Stimulated activated CD4-positive, alpha-beta T cell treated with anti-CD3 and anti-CD28 coated beads, Interleukin-1b, Interleukin-23, amount 100 ng/mL, for 24 hours (primary cell): ENCODE data around the gene ADIPOR2.
"Not testable (repeated sequence)": the region's sequence is repeated elsewhere in the genome, so short reads cannot be mapped to it uniquely, and the experiment has no call there.

Experiments
- DNase-seq, 4 experiments: peaks; one replicate each; pipeline ENCODE4 v3.0.0-alpha.2; 2020; ENCODE audit warnings: low read depth in 4 of 4, low spot score in 1 of 4

The ADIPOR2 gene

DNA sequence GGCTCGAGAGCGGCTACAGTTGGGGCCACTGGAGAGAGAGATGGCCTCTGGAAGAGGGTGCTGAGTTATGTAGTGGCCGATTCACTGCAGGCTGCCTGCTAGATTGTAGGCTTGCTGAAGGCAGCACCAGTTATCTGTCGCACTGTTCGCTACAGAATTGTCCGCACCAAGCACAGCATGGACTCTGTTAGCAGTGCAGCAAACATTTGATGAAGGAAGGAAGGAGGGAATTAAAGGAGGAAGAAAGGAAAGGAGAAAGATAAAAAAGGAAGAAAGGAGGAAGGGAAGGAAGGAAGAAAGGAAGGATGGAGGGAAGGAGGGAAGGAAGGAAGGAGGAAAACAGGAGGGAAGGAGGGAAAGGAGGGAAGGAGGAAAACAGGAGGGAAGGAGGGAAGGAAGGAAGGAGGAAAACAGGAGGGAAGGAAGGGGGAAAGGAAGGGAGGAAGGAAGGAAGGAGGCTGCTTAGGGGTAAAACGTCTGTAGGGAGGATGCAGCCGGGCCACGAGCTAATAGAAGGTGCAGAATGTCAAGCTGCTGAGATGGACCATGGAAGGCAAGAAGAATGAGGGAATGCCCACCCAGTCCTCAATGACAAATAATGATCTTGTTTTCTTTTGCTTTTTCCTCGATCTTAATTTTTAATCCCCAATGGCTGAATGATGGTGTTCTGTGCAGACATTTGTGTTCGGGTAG, 27.3 kb upstream of the ADIPOR2 start:
- DNase-seq, result no peak

DNA sequence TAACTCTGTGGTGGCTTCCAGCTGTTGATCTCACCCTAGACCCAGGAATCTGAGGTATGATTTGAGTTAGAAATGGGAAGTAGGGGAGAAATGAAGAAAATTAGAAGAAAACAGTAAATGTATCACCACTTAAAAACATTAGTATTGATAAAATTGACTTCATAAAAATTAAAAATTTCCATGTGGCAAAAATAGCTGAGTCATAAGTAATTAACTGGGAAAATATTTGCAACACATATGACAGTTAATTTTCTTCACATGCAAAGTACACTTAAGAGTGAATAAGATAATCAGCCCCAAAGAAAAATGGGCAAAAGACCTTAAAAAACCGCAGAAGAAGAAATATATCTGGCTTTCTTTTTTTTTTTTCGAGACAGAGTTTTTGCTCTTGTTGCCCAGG, 25.5 kb upstream of the ADIPOR2 start:
- DNase-seq, result no peak

DNA sequence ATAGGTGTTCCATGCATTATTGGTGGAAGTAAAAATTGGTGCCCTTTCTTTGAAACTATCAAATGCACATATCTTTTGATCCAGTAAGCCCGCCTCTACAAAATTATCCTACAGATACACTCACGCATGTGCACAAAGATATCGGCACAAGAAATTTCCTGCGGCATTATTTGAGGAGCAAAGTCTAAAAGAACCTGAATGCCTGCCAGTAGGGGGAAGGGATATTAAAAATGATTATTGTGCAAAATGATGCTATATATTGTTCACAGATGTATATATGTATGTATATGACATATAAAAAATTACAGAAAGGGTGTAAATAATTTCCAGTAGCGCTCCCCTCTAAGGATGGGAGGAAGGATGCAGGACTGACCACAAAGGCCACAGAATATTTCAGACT, 24.7 kb upstream of the ADIPOR2 start:
- no peak for DNase-seq

DNA sequence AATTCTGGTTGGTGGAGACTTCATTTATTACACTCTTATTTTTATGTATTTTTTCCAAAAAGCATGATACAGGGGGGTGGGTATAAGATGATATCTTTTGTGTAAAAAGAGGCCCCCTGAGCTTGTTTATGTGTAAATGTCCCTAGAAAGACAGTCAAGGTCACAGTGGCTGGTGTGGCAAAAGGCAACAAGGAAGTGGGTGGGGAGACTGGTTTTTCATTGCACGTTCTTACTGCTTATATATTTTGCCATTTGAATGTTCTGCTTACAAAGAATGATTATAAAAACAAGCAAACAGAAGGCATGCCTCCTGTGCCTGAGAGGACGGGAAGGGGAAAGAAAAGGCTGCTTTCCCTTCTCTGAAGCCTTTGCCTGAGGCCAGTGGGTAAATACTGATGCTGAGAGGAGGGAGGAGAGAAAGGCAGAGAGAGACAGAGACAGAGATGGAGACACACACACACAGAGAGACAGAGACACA, 24.1 kb upstream of the ADIPOR2 start:
- no peak for DNase-seq

DNA sequence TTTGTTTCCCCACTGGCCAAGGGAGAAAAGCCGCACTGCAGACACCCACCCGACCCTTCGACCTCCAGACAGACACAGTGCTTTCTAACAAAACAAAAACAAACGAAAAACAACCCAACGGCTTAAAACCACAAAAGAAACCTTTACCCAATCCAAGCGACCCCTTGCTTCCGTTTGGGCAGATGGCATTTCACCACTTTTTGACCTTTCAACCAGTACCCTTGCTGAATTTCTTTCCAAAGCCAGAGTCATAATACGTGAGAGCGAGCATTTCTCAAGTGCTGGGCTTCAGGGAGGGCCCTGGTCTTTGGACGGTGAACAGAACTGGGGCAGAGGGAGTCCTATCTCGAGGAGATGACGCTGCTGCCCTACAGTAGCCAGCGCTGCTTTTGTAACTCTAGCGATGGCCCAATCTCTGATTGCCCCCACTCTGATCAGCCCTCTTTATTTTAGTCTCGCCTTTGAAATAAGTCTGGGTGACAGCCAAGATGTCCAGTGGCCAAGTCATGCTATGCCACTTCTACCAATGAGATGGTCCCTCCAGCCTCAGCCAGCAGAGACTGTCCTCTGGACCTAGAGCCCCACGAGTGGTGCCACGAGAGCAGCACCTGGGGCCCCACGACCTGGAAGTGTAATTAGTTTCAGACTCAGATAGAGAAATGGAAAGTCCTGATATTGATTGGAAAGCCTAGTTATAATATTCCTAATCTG, 21.9 kb upstream of the ADIPOR2 start:
- no peak for DNase-seq

DNA sequence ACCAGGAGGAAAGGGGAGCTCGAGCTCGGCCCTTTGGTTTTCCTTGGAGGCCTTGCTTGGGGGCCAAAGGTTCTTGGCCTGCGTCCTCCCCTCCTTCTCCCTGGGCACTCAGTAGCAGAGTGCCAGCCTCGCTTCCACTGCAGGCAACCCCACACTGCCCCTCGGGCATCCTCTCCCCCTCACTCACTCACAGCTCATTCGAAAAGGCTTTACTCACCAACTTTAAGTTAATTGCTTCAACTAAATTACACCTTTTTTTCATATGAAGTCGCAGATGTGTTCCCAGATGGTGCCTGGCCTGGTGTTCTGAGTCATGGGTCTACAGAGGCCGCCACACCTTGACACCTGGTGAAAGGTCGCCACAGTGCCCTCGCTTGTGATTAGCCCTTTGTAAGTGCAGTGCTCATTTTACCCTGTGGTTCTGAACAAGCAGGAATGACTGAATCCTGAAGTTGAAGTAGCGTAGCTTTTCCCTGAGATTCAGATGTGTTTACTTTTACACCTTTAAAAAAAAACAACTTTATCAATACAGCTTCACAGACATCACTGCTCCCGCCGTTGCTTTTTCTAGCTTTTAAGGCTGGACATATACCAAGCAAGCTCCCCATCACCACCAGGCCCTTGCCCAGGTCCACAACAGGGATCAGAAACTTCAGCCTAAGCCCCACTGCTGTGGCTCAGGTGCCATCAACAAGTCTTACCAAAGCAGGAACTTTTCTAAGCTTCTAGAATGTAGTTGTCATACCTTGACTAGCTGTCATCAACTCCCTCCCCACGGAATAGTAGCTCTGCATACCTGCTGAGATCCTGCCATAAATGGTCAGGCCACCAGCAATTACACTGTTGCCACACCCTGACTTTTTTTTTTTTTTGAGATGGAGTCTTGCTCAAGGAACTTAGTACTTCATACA, 20.3 kb upstream of the ADIPOR2 start:
- DNase-seq, result no peak

DNA sequence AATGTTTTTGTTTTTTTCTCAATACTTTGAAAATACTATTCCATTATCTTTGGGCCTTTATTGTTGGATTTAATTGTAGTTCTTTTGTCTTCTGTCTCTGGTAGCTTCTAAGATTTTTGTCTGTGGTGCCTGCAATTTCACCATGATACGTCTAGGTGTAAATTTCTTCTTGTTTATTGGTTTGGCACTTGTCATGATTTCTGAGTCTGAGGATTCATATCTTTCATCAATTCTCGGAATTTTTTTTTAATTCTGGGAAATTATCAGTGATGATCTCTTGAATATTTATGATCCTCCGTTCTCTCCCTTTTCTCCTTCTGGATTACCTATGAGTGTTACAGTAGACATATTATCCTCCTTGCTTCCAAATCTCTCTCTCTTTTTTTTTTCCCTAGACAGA, 14.8 kb upstream of the ADIPOR2 start:
- no peak for DNase-seq

DNA sequence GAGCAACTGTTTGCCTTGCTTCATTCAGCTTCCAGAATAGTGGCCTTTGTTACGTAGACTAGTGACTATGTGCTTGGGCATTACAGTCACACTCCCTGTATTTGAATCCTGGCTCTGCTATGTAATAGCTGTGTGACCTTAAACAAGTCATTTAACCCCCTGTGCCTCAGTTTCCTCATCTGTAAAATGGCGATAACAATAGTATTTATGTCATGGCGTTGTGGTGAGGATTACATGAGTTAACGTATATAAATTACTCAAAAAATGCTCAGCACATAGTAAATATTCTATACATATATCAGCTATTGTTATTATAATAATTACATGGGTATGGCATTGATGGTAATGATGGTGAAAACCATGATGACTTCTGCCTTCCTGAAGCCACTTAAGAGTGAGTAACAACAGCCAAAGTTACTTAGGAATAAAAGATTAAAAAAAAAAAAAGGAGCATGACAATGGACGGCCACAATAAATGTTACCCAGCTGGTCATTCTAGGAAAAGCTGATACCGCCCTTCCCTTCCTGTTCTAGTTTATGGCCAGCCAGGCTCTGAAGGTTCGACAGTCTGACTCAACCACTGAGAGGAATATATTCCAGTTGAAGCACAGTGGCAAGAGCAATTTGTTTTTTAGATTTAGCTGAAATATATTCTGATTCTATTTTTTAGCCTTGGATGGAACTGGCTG, 9.9 kb upstream of the ADIPOR2 start:
- DNase-seq, result no peak

DNA sequence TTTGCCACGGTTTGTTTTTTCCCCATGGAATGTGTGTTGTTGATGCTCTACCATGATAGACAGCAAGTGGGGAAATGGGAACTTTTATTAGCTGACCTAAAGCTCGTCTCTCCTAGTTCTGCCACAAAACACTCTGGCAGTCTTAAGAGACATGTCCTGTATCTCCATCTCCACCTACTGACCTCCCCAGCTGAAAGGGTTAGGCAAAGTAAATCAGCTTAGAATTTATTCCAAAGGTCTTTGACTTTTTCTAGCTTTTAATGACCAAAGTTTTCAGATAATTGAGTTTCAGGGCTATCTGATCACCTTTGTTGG, 9.4 kb upstream of the ADIPOR2 start:
- DNase-seq, result no peak

DNA sequence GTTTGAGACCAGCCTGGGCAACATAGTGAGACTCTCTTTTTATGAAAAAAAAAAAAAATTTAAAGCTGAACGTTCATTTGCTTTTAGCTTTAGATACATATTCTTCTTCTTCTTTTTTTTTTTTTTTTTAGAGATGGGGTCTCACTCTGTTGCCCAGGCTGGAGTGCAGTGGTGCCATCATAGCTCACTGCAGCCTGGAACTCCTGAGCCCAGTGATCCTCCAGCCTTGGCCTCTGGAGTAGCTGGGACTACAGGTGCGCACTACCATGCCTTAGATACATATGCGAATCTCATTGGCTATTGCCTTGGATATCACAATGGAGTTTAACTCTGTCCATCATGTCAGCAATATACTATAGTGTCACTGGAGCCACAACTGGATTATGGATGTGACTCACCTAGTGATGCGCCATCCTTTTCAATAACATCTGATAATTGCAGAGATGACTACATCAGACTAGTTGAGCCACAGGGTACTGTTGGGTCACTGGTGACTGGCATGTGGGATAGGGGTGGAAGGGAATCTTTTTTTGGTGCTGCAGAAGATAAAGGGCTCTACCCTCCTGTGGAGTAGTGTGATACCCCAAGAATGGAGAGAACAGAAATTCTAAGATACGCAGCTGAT, 2.7 kb upstream of the ADIPOR2 start:
- DNase-seq, result no peak

DNA sequence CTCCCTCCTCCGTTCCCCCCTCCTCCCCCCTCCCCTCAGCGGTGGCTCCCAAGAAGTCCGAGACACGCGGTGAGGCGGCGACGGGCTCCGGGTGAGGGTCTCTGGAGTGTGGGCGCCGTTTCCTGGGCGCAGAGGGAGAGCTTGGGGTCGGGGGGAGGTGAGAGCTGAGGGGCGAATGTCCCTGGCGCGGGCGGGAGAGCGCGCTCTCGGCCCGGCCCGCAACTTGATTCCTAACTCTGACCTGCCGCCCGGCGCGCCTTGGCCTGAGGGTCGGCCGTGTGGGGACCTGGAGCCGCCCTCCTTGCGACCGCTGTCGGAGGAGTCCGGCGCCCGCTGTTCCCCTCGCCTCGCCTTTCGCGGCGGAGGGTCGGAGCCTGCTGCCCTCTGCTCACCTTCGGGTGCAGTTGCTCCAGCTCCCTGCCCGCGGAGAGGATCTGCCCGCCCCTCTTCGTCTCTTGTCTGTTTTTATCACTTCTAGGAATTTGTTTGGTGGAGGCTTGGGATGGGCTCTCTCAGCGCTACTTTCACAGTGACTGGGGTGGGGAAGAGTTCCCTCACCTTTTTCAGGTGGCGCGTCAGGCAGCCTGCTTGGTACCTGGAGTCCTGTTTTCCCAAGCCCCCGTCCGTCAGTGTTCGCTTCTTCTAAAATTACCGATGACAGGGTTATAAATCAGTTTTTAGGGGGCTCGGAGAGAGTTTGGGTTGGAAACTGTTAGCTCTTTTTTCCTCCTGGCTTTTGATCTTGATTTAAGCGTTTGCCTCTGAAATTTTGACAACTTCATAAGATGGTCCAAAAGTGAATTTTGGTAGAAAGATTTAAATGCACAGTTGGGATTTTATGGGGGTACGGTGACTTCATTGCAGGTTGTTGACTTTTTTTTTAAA, 495 bp downstream of the ADIPOR2 start:
- peak in 2 of 4 experiments; percentile 10 to 25 for DNase-seq

DNA sequence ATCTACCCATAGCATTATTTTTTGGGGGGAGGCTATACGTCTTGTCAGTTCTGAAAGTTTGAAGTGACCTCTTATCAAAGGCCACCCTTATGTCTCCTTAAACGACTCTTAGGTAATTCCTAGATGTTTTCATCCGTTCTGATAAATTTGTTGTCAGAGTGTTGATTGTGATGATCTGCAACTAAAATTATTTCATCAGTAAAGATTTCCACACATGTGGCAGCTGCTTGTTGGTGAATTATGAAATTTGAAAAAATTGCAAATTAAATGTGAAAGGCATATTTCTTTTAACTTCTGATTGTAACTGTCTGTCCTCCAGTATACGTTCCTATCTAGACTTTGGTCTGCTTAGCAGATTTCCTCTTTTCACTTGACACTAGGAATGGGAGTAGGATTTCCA, 1.4 kb downstream of the ADIPOR2 start:
- DNase-seq, result no peak

DNA sequence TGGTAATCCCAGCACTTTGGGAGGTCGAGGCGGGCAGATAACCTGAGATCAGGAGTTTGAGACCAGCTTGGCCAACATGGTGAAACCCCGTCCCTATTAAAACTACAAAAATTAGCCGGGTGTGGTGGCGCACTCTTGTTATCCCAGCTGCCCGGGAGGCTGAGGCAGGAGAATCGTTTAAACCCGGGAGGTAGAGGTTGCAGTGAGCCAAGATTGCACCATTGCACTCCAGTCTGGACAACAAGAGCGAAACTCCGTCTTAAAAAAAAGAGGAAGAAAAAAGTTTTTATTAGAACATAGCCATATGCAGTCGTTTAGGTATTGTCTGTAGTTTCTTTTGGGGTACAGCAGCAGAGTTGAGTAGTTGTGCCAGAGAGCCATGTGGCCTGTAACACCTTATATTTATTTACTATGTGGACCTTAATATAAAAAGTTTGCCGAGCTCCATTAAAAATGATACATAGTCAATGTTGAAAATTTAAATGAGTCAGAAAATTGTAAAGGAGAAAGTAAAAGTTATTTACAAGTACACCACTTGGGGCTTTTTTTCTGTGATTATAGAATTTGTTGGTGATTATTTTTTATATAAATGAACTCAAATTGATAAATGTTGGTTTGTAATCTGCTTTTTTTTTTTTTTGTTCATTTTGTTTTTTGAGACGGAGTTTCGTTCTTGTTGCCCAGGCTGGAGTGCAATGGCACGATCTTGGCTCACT, 2.2 kb downstream of the ADIPOR2 start:
- no peak for DNase-seq

DNA sequence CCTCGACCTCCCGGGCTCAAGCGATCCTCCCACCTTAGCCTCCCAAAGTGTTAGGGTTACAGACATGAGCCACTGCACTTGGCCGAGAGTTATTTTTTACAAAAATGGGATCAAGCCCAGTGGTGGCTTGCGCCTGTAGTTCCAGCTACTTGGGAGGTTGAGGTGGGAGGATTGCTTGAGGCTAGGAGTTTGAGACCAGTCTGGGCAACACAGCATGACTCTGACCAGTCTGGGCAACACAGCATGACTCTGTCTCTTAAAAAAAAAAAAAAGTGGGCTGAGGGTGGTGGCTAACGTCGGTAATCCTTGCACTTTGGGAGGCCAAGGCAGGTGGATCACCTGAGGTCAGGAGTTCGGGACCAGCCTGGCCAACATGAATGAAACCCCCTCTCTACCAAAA, 4.2 kb downstream of the ADIPOR2 start:
- DNase-seq, result not testable (repeated sequence)

DNA sequence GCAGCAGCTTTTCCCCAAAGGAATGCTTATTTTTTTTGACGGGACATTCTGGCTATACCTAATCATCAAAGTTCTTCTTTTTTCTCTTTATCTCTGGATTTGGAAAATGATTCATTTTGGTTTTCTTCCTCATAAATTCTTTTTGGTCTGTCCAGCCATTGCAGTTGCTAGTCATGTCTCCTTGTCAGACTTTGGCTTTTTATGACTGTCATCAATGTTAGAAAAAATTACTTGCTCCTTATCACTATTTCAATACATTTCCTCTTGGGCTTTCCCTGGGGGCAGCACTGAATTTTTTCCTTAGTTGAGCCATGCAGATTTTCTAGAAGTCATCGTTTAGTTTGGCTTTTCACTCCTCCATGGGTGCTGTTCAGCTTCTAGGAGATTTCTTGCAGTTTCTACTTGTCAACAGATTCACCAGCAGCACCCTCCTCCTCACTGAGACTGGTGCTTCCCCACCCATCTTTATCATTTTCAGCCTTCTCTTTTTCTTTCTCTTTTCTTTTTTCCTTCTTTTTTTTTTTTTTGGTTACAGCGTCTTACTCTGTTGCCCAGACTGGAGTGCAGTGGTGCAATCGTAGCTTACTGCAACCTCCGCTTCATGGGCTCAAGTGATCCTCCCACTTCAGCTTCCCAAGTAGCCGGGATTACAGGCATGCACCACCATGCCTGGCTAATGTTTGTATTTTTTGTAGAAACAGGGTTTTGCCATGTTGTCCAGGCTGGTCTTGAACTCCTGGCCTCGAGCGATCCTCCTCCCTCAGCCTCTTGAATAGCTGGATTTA, 5.2 kb downstream of the ADIPOR2 start:
- no peak for DNase-seq

DNA sequence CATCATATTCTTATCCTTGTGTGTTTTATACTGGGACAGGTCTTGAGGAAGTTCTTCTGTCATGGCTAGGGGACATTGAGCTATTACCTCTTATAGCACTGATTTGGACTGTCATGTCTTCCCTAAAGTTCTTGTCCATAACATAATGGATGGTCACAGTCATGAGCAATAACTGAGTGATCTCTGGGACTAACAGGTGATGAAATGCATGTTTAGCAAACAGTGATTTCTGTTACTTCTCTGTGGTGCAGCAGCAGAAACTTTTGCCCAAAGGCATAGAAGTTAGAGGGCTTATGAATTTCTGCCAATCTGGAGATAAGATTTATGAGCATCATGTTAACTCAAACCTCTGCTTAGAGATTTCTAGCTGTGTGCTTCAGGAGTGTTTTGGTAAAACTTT, 5.9 kb downstream of the ADIPOR2 start:
- DNase-seq, result no peak

DNA sequence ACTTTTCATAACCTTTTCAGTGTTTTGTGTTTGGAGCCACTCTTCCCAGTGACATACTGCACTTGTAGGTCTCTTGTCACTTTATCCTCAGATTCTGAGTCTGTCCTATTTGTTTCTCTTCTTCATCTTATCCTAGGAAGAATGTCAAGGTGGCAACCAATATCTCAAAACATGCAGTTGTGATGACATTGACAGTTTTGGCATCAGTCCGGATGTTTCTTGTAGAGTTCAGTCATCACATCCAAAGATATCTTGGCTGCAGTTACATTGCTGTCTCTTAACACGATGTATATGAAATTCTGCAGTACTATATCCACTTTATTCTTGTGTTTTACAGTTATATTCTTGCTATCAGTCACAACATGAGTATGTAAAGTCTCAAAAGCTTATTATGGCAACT, 6.4 kb downstream of the ADIPOR2 start:
- no peak for DNase-seq

DNA sequence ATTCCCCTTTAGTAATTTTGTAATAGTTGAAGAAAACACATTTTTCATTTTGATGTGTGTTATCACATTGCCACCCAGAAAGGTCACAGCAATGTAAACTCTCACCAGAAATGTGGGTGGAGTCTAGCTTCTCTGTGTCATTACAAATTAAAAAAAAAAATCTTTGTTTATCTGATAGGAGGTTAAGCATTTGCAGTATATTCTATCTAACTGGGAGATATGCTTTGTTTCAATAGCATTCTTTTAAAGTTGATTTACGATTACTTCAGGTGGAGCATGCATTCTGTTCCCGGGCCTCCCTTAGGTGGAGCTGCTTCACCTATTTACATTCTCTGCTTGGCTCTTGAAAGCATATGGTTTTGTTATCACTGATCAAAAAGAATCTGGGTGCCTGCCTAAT, 7.8 kb downstream of the ADIPOR2 start:
- no peak for DNase-seq

DNA sequence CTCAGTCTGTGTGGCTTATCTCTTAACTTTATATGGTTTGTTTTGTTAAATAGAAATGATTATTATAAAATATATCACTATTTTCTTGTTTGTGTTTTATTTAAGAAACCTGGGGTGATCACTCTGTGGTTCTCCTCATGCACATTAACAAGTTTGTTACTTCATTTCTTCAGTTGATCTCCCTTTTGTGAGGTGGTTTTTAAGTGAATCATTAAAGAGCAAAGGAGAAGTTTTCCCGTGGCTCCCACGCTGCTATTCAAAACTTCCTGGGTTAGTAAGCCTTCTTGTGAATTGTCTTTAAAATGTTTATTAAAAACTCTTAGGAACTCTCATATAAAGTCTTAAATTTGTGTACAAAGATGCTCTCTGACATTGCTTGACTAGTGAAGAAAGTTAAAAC, 11.8 kb downstream of the ADIPOR2 start:
- DNase-seq, result no peak
